WTC11 (cell line): Measurements from ENCODE around the gene PTPN2. TPM values are rescaled to one million over a fixed set of nuclear protein-coding genes. Genes with fewer than 3 reads are reported as not detected.
A peak's percentile ranks its signal among the peaks of the same experiment; 100 is the strongest.

Source experiments
- CREB1 ChIP-seq: sonication (generic); formaldehyde crosslinking; IDR thresholded peaks from 2 replicates; pipeline ENCODE4 v1.8.0; 2023; ENCODE audit warnings: mild to moderate bottlenecking, missing genetic modification reagents
- ETV6 ChIP-seq: sonication (generic); formaldehyde crosslinking; IDR thresholded peaks from 2 replicates; pipeline ENCODE4 v1.8.1; 2022; ENCODE audit warnings: mild to moderate bottlenecking, missing genetic modification reagents
- FOXK1 ChIP-seq: sonication (generic); formaldehyde crosslinking; IDR thresholded peaks from 2 replicates; pipeline ENCODE4 v1.8.0; 2022; ENCODE audit warnings: mild to moderate bottlenecking, moderate library complexity, missing genetic modification reagents
- GTF2I ChIP-seq: fragments of 250-450 bp; sonication (Bioruptor Pico); conservative IDR thresholded peaks from 2 replicates; pipeline ENCODE4 v1.4.0; 2021; ENCODE audit warnings: mild to moderate bottlenecking
- IRF2 ChIP-seq: sonication (generic); formaldehyde crosslinking; IDR thresholded peaks from 2 replicates; pipeline ENCODE4 v1.8.0; 2022; ENCODE audit warnings: low read depth, missing genetic modification reagents, borderline replicate concordance
- NFYB ChIP-seq: sonication (generic); formaldehyde crosslinking; conservative IDR thresholded peaks from 2 replicates; pipeline ENCODE4 v1.8.0; 2022; ENCODE audit warnings: low read depth, missing genetic modification reagents
- NR1H2 ChIP-seq: sonication (generic); formaldehyde crosslinking; IDR thresholded peaks from 2 replicates; pipeline ENCODE4 v1.9.0; 2021; ENCODE audit warnings: mild to moderate bottlenecking, moderate library complexity, missing genetic modification reagents
- SP1 ChIP-seq: sonication (generic); formaldehyde crosslinking; conservative IDR thresholded peaks from 2 replicates; pipeline ENCODE4 v1.8.1; 2022; ENCODE audit warnings: missing genetic modification reagents
- TP53 ChIP-seq: sonication (generic); formaldehyde crosslinking; IDR thresholded peaks from 2 replicates; pipeline ENCODE4 v1.8.1; 2023; ENCODE audit warnings: mild to moderate bottlenecking, missing genetic modification reagents
- ZBTB21 ChIP-seq: sonication (generic); formaldehyde crosslinking; IDR thresholded peaks from 2 replicates; pipeline ENCODE4 v1.8.1; 2023; ENCODE audit warnings: mild to moderate bottlenecking, missing genetic modification reagents, borderline replicate concordance
- ZNF232 ChIP-seq: sonication (generic); formaldehyde crosslinking; IDR thresholded peaks from 2 replicates; pipeline ENCODE4 v1.8.0; 2022; ENCODE audit warnings: mild to moderate bottlenecking, missing genetic modification reagents
- ZNF396 ChIP-seq: fragments of 250-450 bp; sonication (Bioruptor Pico); IDR thresholded peaks from 2 replicates; pipeline ENCODE4 v1.8.0; 2021; ENCODE audit warnings: mild to moderate bottlenecking, moderate library complexity, borderline replicate concordance
- ZNF423 ChIP-seq: fragments of 250-450 bp; sonication (Bioruptor Pico); IDR thresholded peaks from 2 replicates; pipeline ENCODE4 v2.1.2; 2022; ENCODE audit warnings: mild to moderate bottlenecking, moderate library complexity
- total RNA-seq: library from RNA; stranded (reverse); gene quantifications from 3 replicates; pipeline ENCODE4 v1.2.3, GENCODE V29; 2021
- TF ChIP-seq, protein P1 (sequence below): sonication (generic); formaldehyde crosslinking; IDR thresholded peaks from 2 replicates; pipeline ENCODE4 v1.8.0; 2023; ENCODE audit warnings: missing genetic modification reagents, mild to moderate bottlenecking, borderline replicate concordance
- TF ChIP-seq, protein P2 (sequence below): sonication (generic); formaldehyde crosslinking; IDR thresholded peaks from 2 replicates; pipeline ENCODE4 v1.8.0; 2022; ENCODE audit warnings: mild to moderate bottlenecking, missing genetic modification reagents
- TF ChIP-seq, protein P3 (sequence below): sonication (generic); formaldehyde crosslinking; IDR thresholded peaks from 2 replicates; pipeline ENCODE4 v1.8.1; 2023; ENCODE audit warnings: mild to moderate bottlenecking, missing genetic modification reagents, moderate library complexity
- TF ChIP-seq, protein P4 (sequence below): fragments of 250-450 bp; sonication (Bioruptor Pico); IDR thresholded peaks from 2 replicates; pipeline ENCODE4 v2.1.2; 2022; ENCODE audit warnings: mild to moderate bottlenecking, moderate library complexity
- TF ChIP-seq, protein P5 (sequence below): sonication (generic); formaldehyde crosslinking; IDR thresholded peaks from 2 replicates; pipeline ENCODE4 v1.8.1; 2022; ENCODE audit warnings: mild to moderate bottlenecking, moderate library complexity, missing genetic modification reagents
- TF ChIP-seq, protein P6 (sequence below): sonication (generic); formaldehyde crosslinking; IDR thresholded peaks from 2 replicates; pipeline ENCODE4 v1.8.1; 2022; ENCODE audit warnings: low read depth, mild to moderate bottlenecking, moderate library complexity, missing genetic modification reagents, borderline replicate concordance
- TF ChIP-seq, protein P7 (sequence below): sonication (generic); formaldehyde crosslinking; IDR thresholded peaks from 2 replicates; pipeline ENCODE4 v1.8.0; 2022; ENCODE audit warnings: mild to moderate bottlenecking, missing genetic modification reagents
- TF ChIP-seq, protein P8 (sequence below): sonication (generic); formaldehyde crosslinking; IDR thresholded peaks from 2 replicates; pipeline ENCODE4 v1.8.0; 2023; ENCODE audit warnings: mild to moderate bottlenecking, missing genetic modification reagents
- TF ChIP-seq, protein P9 (sequence below): fragments of 200-600 bp; IDR thresholded peaks from 2 replicates; pipeline ENCODE4 v1.8.0; 2022; ENCODE audit warnings: antibody characterized with exemption

The PTPN2 gene
- total RNA-seq, 1 experiment from 2014 or later = 37.7 TPM

DNA sequence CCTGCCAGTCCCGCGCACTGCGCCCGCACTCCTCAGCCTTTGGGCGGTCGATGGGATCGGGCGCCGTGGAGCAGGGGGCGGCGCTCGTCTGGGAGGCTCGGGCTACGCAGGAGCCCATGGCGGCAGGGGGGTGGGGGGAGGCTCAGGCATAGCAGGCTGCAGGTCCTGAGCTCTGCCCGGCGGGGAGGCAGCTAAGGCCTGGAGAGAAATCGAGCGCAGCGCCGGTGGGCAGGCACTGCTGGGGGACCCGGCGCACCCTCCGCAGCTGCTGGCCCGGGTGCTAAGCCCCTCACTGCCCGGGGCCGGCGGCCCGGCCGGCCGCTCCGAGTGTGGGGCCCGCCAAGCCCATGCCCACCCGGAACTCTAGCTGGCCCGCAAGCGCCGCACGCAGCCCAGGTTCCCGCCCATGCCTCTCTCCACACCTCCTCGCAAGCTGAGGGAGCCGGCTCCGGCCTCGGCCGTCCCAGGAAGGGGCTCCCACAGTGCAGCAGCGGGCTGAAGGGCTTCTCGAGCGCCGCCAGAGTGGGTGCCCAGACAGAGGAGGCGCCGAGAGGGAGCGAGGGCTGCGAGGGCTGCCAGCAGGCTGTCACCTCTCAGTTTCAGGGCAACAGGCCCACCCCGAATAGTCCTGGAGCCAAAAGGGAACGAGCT lies 107.1 kb downstream of the PTPN2 start (continued):
- TF ChIP-seq, protein P1, sequence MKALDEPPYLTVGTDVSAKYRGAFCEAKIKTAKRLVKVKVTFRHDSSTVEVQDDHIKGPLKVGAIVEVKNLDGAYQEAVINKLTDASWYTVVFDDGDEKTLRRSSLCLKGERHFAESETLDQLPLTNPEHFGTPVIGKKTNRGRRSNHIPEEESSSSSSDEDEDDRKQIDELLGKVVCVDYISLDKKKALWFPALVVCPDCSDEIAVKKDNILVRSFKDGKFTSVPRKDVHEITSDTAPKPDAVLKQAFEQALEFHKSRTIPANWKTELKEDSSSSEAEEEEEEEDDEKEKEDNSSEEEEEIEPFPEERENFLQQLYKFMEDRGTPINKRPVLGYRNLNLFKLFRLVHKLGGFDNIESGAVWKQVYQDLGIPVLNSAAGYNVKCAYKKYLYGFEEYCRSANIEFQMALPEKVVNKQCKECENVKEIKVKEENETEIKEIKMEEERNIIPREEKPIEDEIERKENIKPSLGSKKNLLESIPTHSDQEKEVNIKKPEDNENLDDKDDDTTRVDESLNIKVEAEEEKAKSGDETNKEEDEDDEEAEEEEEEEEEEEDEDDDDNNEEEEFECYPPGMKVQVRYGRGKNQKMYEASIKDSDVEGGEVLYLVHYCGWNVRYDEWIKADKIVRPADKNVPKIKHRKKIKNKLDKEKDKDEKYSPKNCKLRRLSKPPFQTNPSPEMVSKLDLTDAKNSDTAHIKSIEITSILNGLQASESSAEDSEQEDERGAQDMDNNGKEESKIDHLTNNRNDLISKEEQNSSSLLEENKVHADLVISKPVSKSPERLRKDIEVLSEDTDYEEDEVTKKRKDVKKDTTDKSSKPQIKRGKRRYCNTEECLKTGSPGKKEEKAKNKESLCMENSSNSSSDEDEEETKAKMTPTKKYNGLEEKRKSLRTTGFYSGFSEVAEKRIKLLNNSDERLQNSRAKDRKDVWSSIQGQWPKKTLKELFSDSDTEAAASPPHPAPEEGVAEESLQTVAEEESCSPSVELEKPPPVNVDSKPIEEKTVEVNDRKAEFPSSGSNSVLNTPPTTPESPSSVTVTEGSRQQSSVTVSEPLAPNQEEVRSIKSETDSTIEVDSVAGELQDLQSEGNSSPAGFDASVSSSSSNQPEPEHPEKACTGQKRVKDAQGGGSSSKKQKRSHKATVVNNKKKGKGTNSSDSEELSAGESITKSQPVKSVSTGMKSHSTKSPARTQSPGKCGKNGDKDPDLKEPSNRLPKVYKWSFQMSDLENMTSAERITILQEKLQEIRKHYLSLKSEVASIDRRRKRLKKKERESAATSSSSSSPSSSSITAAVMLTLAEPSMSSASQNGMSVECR (CRISPR knock-in tag) = 0 out of 2 replicates have a peak, but pooled peaks have one; percentile 41
- TF ChIP-seq CREB1 (CRISPR knock-in tag) (no peak), ZNF232 (CRISPR knock-in tag) (no peak), GTF2I (no peak), NR1H2 (CRISPR knock-in tag) (no peak), ZBTB21 (no peak), ZNF423 (no peak), NFYB (CRISPR knock-in tag) (no peak), TP53 (CRISPR knock-in tag) (no peak; the same call in 1 of the 2 replicates), ZNF396 (CRISPR knock-in tag) (no peak), IRF2 (CRISPR knock-in tag) (no peak), FOXK1 (CRISPR knock-in tag) (no peak), SP1 (CRISPR knock-in tag) (no peak), ETV6 (CRISPR knock-in tag) (peak; percentile 61)
- TF ChIP-seq, protein P2, sequence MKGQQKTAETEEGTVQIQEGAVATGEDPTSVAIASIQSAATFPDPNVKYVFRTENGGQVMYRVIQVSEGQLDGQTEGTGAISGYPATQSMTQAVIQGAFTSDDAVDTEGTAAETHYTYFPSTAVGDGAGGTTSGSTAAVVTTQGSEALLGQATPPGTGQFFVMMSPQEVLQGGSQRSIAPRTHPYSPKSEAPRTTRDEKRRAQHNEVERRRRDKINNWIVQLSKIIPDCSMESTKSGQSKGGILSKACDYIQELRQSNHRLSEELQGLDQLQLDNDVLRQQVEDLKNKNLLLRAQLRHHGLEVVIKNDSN (CRISPR knock-in tag) = 0 out of 2 replicates have a peak, but pooled peaks have one; percentile 9
- TF ChIP-seq, protein P3, sequence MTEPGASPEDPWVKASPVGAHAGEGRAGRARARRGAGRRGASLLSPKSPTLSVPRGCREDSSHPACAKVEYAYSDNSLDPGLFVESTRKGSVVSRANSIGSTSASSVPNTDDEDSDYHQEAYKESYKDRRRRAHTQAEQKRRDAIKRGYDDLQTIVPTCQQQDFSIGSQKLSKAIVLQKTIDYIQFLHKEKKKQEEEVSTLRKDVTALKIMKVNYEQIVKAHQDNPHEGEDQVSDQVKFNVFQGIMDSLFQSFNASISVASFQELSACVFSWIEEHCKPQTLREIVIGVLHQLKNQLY (CRISPR knock-in tag) = no peak
- TF ChIP-seq, protein P4, sequence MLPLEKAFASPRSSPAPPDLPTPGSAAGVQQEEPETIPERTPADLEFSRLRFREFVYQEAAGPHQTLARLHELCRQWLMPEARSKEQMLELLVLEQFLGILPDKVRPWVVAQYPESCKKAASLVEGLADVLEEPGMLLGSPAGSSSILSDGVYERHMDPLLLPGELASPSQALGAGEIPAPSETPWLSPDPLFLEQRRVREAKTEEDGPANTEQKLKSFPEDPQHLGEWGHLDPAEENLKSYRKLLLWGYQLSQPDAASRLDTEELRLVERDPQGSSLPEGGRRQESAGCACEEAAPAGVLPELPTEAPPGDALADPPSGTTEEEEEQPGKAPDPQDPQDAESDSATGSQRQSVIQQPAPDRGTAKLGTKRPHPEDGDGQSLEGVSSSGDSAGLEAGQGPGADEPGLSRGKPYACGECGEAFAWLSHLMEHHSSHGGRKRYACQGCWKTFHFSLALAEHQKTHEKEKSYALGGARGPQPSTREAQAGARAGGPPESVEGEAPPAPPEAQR (CRISPR knock-in tag) = no peak
- TF ChIP-seq, protein P5, sequence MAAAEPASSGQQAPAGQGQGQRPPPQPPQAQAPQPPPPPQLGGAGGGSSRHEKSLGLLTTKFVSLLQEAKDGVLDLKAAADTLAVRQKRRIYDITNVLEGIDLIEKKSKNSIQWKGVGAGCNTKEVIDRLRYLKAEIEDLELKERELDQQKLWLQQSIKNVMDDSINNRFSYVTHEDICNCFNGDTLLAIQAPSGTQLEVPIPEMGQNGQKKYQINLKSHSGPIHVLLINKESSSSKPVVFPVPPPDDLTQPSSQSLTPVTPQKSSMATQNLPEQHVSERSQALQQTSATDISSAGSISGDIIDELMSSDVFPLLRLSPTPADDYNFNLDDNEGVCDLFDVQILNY = peak; percentile 79
- TF ChIP-seq, protein P6, sequence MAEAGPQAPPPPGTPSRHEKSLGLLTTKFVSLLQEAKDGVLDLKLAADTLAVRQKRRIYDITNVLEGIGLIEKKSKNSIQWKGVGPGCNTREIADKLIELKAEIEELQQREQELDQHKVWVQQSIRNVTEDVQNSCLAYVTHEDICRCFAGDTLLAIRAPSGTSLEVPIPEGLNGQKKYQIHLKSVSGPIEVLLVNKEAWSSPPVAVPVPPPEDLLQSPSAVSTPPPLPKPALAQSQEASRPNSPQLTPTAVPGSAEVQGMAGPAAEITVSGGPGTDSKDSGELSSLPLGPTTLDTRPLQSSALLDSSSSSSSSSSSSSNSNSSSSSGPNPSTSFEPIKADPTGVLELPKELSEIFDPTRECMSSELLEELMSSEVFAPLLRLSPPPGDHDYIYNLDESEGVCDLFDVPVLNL (CRISPR knock-in tag) = no peak
- TF ChIP-seq, protein P7, sequence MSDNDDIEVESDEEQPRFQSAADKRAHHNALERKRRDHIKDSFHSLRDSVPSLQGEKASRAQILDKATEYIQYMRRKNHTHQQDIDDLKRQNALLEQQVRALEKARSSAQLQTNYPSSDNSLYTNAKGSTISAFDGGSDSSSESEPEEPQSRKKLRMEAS (CRISPR knock-in tag) = peak; percentile 13; the same call in 1 of the 2 replicates
- TF ChIP-seq, protein P8, sequence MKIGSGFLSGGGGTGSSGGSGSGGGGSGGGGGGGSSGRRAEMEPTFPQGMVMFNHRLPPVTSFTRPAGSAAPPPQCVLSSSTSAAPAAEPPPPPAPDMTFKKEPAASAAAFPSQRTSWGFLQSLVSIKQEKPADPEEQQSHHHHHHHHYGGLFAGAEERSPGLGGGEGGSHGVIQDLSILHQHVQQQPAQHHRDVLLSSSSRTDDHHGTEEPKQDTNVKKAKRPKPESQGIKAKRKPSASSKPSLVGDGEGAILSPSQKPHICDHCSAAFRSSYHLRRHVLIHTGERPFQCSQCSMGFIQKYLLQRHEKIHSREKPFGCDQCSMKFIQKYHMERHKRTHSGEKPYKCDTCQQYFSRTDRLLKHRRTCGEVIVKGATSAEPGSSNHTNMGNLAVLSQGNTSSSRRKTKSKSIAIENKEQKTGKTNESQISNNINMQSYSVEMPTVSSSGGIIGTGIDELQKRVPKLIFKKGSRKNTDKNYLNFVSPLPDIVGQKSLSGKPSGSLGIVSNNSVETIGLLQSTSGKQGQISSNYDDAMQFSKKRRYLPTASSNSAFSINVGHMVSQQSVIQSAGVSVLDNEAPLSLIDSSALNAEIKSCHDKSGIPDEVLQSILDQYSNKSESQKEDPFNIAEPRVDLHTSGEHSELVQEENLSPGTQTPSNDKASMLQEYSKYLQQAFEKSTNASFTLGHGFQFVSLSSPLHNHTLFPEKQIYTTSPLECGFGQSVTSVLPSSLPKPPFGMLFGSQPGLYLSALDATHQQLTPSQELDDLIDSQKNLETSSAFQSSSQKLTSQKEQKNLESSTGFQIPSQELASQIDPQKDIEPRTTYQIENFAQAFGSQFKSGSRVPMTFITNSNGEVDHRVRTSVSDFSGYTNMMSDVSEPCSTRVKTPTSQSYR (CRISPR knock-in tag) = no peak
- TF ChIP-seq, protein P9, sequence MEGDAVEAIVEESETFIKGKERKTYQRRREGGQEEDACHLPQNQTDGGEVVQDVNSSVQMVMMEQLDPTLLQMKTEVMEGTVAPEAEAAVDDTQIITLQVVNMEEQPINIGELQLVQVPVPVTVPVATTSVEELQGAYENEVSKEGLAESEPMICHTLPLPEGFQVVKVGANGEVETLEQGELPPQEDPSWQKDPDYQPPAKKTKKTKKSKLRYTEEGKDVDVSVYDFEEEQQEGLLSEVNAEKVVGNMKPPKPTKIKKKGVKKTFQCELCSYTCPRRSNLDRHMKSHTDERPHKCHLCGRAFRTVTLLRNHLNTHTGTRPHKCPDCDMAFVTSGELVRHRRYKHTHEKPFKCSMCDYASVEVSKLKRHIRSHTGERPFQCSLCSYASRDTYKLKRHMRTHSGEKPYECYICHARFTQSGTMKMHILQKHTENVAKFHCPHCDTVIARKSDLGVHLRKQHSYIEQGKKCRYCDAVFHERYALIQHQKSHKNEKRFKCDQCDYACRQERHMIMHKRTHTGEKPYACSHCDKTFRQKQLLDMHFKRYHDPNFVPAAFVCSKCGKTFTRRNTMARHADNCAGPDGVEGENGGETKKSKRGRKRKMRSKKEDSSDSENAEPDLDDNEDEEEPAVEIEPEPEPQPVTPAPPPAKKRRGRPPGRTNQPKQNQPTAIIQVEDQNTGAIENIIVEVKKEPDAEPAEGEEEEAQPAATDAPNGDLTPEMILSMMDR = no peak
